Stimulated activated CD8-positive, alpha-beta memory T cell treated with anti-CD3 and anti-CD28 coated beads, Interleukin-15, amount 100 ng/mL, for 24 hours (primary cell): ENCODE data around the gene CREG2.

Experiments
- DNase-seq: peaks from one replicate; pipeline ENCODE4 v3.0.0-alpha.2; 2020; ENCODE audit warnings: low read depth

Gene CREG2

GRCh38 chr2:101409699-101410098, 22.4 kb upstream of the CREG2 start:
- DNase-seq, result no peak

- DNase-seq, result no peak
These were observed 21.6 kb upstream of the CREG2 start for GRCh38 chr2:101408925-101409324.

GRCh38 chr2:101405351-101405899, 18.1 kb upstream of the CREG2 start:
- no peak for DNase-seq

- no peak for DNase-seq
These were observed 16.4 kb upstream of the CREG2 start for GRCh38 chr2:101403745-101404144.

DNA sequence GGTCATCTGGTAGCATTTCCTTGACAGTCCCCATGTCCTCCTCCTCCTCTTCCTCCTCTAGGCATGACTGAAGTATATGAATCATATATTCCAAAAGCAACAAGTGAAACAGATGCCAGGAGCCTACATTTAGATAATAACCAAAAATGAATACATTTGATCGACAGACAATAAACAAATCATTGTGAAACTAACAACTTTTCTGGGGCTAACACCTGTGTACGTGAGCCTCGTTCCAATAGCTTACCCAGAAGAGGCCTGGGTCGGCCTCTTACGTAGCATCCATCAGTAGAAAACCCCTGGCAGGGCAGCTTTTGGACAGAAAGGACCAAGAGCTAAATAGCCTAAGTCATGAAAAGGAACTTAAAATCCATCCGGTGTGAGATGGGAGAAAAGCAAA, 15.3 kb upstream of the CREG2 start:
- DNase-seq, result no peak

DNA sequence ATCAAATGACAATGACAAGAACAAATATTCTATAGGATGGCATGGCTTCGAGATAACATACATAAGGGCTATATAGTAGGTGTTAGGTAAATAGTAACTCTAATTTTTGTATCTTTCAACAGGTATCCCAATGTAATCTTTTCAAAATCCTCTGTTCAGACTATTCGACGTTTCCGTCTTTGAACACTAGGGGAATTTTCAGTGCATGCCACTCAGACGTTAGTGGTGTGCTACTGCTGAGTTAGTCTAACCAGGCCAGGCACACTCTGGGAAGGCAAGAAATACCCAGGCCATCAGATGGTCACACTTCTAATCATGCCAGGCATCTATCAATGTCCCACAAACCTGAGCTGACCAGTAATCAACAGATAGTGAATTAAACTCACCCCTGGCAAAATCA, 14.6 kb upstream of the CREG2 start:
- DNase-seq, result no peak

DNA sequence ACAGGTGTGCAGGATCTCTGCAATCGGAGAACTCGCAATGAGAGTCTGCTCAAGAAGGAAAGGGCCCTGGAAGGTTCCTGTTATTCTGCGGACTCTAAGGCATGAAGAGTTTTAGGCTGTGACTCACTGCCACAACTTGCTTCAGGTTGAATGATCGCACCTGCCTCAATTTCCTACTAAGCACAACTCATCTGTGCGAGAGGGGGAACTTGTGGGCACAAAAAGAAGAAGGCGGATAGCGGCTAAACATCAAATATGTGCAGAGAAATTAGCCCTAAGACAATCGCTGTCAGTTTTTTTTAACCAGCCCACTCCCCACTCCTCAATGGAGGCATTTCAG, 14.0 kb upstream of the CREG2 start:
- DNase-seq, result no peak

GRCh38 chr2:101400506-101401325, 13.4 kb upstream of the CREG2 start:
- DNase-seq, result no peak

GRCh38 chr2:101400048-101400447, 12.7 kb upstream of the CREG2 start:
- no peak for DNase-seq

- no peak for DNase-seq
These were observed 11.9 kb upstream of the CREG2 start for GRCh38 chr2:101399021-101399799.

- no peak for DNase-seq
These were observed 11.0 kb upstream of the CREG2 start for GRCh38 chr2:101398116-101398821.

DNA sequence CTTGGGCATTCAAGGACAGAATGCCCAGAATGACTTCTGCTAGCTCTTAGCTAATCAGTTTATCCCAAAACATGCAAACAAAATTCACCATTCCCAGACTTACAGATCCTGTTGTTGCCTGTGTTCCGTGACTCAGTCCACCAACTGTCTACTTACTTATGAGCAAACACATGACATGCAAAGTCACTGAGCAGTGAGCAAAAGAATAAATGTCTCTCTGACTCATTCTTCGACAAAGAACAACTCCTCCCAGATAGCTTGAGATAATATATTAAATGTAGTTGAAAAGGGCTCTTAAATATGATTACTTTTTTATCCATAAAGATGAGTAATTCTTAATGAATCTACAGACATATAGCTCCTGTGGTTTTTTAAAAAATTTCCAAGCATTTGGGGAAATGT, 9.0 kb upstream of the CREG2 start:
- no peak for DNase-seq

- no peak for DNase-seq
These were observed 8.4 kb upstream of the CREG2 start for GRCh38 chr2:101395545-101396315.

- DNase-seq, result no peak
These were observed 929 bp upstream of the CREG2 start for GRCh38 chr2:101388232-101388631.

DNA sequence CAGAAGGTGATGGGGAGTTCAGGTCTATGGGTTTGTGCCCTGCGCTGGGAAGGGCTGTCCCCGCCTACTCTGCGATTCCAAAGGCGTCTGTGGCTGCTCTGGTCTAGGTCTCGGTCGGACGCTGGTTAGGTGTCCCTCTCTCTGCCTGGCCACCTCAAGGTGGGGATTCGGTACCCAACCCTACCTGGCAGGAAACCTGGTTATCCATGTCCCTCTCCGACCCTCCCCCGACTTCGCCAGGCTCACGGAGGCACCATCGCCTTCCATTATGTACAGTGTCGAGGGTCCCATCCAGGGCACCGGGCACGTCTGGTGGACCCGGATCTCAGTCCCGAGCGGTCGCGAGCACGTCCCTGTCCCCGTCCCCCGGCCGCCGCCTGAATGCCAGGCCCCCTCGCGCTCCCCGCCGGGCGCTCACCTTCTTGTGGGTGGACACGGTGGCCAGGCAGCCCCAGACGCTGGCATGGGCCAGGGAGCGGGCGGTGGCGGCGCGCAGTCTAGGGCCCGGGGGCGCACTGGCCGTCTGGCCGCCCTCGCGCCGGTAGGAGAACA, 628 bp downstream of the CREG2 start:
- DNase-seq, result no peak

GRCh38 chr2:101383016-101383541, 4.2 kb downstream of the CREG2 start:
- DNase-seq, result no peak

- no peak for DNase-seq
These were observed 4.9 kb downstream of the CREG2 start for GRCh38 chr2:101382442-101382841.

GRCh38 chr2:101380376-101380775, 6.9 kb downstream of the CREG2 start:
- no peak for DNase-seq

- no peak for DNase-seq
These were observed 8.2 kb downstream of the CREG2 start for GRCh38 chr2:101379091-101379490.

- DNase-seq, result no peak
These were observed 11.7 kb downstream of the CREG2 start for GRCh38 chr2:101375653-101376052.

DNA sequence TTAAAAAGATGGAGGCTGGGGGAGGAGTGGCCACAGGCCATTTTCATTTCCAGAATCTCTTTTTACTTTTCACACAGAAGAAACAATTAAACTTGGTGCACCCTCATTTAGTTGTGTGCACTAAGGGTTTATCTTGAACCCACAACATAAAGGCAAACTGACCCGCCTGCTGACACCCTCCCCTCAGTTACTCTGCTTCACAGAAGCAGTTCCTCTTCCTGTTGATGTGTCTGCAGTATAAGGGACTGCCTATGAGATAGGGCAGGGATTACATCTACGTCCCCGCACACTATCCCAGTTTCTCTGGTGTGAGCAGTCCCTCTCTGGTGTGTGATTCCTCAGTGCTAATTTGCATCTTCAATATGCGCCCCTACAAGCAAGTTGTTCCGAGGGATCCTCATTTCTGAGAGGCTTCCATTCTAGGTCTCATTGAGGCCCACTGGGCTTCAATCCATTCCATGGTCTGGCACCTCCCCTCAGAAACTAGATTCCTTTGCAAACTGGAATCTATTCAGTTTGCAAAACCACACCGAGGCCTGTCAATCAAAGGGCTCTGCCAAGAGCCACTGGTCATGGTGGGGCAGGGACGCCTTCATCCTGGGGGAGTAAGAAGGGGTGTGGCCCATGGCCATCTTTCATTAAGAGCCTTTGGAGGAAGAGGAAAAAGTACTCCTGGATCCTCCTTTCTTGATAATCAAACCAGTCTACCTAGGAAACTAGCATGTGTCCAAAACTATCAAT, 12.3 kb downstream of the CREG2 start:
- no peak for DNase-seq
